Cardiac fibroblast (primary cell): ENCODE results near the gene SERPINF2.

ENCODE experiments used
- DNase-seq, 2 donors: peaks; one replicate each; pipeline versions ENCODE4 v3.0.0 to v3.0.0-alpha.2; 2010; ENCODE audit warnings: low read depth in 2 of 2
- H3K4me3 ChIP-seq, 2 donors: replicated peaks in 1 of 2; 1 replicate in 1 of 2; 2 replicates in 1 of 2; pipeline ENCODE4 v1.5.1; 2011; ENCODE audit warnings: low read depth in 2 of 2, low read length in 2 of 2, mild to moderate bottlenecking in 2 of 2, moderate library complexity in 1 of 2
- TF ChIP-seq, protein P1 (sequence below): IDR thresholded peaks from one replicate; pipeline ENCODE4 v1.5.1; 2011; ENCODE audit warnings: low read depth, mild to moderate bottlenecking, low read length, inconsistent platforms

Gene SERPINF2

DNA sequence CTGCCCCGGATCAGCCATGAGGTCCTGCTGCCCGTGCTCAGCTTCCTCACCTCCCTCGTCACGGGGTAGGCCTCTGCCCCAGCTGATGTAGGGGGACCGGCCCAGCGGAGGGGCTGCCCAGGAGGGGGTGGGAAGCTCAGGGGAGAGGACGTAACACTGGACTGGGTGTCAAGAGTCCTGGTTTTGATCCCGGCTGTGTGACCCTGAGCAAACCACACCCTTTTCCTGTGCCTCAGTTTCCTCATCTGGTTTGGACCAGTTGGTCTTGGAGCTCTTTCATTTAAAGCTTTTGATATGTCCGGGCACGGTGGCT is 11.5 kb upstream of the SERPINF2 start:
- H3K4me3 ChIP-seq: no peak overlapping the region
- TF ChIP-seq, protein P1, sequence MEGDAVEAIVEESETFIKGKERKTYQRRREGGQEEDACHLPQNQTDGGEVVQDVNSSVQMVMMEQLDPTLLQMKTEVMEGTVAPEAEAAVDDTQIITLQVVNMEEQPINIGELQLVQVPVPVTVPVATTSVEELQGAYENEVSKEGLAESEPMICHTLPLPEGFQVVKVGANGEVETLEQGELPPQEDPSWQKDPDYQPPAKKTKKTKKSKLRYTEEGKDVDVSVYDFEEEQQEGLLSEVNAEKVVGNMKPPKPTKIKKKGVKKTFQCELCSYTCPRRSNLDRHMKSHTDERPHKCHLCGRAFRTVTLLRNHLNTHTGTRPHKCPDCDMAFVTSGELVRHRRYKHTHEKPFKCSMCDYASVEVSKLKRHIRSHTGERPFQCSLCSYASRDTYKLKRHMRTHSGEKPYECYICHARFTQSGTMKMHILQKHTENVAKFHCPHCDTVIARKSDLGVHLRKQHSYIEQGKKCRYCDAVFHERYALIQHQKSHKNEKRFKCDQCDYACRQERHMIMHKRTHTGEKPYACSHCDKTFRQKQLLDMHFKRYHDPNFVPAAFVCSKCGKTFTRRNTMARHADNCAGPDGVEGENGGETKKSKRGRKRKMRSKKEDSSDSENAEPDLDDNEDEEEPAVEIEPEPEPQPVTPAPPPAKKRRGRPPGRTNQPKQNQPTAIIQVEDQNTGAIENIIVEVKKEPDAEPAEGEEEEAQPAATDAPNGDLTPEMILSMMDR: no peak
- DNase-seq: no peak

DNA sequence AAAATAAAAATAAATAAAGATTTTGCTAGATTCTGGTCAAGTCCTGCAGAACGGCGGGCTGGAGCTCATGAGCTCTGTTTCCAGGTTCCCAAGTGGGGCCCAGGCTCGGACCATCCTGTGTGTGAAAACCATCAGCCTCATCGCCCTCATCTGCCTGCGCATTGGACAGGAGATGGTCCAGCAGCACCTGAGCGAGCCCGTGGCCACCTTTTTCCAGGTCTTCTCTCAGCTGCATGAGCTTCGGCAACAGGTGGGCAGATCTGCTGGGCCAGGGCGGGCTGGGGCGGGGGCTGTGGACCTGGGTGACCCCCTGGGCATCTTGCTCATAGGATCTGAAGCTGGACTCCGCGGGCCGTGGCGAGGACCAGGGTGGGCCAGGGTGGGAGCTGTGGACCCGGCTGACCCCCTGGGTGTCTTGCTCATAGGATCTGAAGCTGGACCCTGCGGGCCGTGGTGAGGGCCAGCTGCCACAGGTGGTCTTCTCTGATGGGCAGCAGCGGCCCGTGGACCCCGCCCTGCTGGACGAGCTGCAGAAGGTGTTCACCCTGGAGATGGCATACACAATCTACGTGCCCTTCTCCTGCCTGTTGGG is 10.3 kb upstream of the SERPINF2 start:
- no peak for DNase-seq
- TF ChIP-seq, protein P1: no peak
- H3K4me3 ChIP-seq: no peak overlapping the region

DNA sequence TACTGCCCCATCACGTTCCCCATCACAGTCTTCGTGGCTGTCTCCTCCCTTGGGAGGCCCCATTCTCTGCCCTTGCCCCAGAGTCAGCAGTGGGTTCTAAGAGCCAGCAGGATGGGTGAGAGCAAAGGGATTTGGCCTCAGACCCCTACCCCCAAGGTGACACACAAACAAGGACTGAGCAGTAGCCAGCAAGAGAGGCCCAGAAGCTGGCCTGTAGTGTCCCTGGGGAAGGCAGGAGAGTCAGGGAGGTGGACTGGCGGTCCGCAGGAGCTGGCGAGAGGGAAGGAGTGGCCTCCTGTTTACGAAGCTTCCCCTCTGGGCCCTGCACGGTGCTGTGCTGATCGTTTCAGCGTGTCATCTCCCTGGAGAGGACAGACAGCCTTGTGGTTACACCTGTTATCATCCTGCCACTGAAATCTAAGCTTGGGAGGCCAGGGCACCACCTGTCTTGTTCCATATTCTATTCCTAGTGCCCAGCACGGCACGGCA is 9.8 kb upstream of the SERPINF2 start:
- no peak overlapping the region for H3K4me3 ChIP-seq
- DNase-seq: no peak
- TF ChIP-seq, protein P1: no peak

DNA sequence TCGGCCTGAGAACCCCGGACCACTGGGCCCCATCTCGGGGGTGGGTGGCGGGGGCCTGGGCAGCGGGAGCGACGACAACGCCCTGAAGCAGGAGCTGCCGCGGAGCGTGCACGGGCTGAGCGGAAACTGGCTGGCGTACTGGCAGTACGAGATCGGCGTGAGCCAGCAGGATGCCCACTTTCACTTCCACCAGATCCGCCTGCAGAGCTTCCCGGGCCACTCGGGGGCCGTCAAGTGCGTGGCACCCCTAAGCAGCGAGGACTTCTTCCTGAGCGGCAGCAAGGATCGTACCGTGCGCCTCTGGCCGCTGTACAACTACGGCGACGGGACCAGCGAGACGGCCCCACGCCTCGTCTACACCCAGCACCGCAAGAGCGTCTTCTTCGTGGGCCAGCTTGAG is 8.9 kb upstream of the SERPINF2 start:
- no peak for DNase-seq
- no peak overlapping the region for H3K4me3 ChIP-seq
- TF ChIP-seq, protein P1: no peak

DNA sequence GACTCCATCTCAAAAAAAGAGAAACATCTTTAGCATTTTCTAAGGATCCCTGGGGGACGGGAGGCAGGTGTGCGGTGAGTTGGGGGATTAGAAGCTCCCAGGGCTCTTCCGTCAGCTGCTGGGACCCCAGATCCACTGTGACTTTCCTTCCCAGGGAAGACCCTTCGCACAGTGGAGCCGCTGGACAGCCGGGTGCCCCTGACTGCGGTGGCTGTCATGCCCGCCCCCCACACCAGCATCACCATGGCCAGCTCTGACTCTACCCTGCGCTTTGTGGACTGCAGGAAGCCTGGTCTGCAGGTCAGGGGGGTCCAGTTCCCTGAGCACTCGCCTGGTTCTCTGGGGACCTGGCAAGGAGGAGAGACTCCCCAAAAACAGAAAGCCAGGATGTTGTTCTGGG is 7.3 kb upstream of the SERPINF2 start:
- no peak overlapping the region for H3K4me3 ChIP-seq
- DNase-seq: no peak
- TF ChIP-seq, protein P1: no peak

DNA sequence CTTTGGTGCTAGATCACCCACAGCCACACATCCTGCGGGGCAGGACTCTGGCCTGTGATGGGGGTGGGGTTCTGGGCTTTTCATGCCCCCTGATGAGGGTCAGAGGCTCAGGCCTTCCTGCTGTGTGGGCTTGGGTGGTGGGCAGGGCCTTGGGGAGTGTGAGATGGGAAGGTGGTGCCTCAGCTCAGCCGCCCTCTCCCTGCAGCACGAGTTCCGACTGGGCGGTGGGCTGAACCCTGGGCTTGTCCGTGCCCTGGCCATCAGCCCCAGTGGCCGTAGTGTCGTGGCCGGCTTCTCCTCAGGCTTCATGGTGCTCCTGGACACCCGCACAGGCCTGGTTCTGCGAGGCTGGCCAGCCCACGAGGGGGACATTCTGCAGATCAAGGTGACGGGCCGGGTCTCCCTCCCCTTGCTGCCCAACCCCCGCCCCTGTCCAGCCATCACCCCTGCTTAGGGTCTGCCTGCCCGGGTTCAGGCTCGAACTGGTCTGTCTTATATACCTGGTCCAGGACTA is 6.8 kb upstream of the SERPINF2 start:
- no peak overlapping the region for H3K4me3 ChIP-seq
- TF ChIP-seq, protein P1: no peak
- no peak for DNase-seq
